Mucosa of gallbladder (tissue), 1 donor: Measurements from ENCODE around the gene GNAS. TPM values are rescaled to one million over a fixed set of nuclear protein-coding genes. Genes with fewer than 3 reads are reported as not detected.
"Not testable (repeated sequence)": the region's sequence is repeated elsewhere in the genome, so short reads cannot be mapped to it uniquely, and the experiment has no call there.

Source experiments
- DNase-seq: peaks from one replicate; pipeline ENCODE4 v3.0.0-alpha.2; 2020; ENCODE audit warnings: low spot score
- total RNA-seq: library from RNA; stranded (reverse); gene quantifications from one replicate; pipeline ENCODE4 v1.2.1, GENCODE V29; 2021
- donor health status: DM: no; HTN: no; CAD: no.

The GNAS gene
- total RNA-seq, 1 donor from 2014 or later = 801 TPM

DNA sequence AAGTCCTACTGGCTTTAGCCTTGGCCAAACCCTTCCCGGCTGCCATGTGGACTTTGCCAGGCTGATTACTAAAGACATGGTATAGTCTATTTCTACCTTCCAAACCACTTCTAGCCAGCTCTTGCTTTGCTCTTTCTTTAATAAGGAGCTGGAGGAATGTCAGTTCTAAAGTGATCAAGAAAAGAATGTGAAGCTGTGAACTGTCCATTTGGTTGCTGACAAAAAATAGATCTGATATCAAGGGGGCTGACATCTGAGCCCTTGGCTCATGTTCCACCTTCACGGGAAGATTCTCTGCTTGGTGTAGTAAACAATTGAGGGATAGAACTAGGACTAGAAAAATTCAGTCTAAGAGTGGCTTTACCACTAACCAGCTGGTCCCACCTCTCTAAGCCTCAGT lies 24.4 kb upstream of the GNAS start:
- DNase-seq = no peak

DNA sequence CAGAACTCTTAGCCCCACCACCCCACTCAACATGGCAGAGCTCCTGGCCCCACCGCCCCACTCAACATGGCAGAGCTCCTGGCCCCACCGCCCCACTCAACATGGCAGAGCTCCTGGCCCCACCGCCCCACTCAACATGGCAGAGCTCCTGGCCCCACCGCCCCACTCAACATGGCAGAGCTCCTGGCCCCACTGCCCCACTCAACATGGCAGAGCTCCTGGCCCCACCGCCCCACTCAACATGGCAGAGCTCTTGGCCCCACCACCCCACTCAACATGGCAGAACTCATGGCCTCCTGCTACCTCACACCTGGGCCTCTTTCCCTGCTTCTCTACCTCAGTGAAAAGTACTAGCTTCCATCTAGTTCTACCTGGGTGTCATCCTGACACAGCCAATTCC lies 23.7 kb upstream of the GNAS start:
- DNase-seq = not testable (repeated sequence)

DNA sequence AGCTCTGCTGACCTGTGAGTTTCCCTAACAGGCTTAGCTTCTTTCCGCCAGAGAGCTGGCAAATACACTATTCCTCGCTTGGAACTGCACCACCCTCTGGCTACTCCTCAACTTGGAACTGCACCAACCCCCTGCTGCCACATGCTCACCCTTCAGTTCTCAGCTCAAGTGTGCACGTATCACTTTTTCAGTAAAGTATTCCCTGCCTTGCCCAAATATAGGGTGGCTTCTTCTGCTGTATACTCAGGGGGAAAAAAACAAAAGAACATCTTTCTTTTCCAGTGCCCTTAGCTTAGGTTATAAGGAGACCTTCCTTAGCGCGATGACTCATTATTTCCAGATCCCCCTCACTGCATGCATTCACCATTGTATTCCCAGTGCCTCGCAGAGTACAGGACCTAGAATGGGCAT lies 23.0 kb upstream of the GNAS start:
- peak; percentile 31 for DNase-seq

DNA sequence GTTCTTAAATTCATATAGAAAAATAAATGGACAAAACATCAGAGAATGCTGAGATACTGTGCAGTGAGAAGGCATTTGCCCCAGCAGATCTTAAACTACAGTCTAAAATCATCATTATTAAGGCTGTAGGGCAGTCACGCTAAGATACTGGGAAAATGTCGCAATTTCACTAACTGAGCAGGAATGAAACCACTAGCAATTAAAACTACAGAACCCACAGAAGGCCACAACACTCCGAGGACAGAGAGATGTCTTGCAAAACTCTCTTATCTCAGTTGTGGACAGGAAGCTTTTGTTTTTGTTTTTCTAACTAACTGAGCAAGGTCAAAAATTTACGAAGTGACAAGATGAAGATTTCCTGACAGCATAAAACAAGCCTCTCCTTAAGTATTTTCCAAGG lies 20.1 kb upstream of the GNAS start:
- no peak for DNase-seq

DNA sequence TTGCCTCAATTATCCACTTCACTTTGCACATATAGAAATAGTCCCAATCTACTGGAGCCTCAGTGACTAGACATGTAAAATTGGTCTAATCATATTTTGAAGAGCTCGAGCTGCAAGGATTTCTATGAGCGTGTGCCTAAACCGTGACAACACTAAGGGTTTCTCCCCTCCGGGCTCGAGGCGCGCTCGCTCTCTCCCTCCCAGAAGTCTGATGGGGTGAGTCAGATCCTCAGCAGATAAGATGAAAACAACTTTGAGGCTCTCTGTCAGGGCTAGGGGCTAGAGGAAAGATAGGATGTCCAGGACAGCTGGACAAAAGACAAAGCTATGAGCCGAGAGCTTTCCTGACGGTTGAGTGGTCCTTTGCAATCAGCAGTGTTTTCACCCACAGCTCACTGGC lies 18.6 kb upstream of the GNAS start:
- no peak for DNase-seq

DNA sequence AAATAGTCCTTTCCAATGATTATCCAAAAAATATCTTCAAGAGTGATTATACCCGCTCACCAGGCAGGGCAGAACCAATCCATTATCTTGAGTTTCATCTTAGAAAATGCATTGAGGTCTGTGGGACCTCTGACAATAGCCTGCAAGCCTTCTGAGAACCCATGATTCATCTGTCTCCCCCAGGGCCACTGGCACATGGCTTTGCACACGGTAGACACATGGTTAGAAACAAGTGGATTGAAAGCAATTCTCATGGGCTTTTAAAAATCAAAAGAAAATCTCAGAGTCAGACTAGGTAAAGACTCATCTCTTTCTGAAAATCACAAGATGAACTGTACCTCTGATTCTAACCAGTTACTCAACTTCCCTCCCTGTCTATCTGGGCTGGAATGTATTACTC lies 17.3 kb upstream of the GNAS start:
- no peak for DNase-seq

DNA sequence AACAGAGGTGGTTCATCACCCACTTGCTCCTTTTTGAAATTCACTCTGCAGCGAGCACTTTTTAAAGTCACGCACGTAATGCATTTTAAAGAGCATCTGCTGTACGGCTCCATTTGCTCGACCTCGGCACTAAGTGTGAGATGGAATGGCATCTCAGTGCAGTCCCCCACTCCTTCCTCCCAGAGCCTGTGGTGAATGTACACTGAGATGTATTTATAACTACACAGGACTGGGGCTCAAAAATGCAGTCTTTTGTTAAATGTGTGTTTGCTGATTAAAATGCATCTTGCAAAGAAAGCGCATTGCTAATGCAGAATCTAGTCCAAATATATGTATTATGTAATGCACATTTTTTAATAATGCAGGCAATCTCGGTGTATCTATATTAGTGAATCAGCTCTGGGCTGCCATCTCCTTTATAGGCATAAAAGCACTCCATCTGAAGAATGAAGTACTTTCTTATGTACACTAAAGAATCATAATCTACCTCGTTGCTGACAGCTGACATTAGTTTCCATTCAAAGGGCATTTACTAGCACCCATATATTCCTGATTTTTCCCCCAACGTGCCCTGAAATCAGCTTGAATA lies 15.8 kb upstream of the GNAS start:
- no peak for DNase-seq

DNA sequence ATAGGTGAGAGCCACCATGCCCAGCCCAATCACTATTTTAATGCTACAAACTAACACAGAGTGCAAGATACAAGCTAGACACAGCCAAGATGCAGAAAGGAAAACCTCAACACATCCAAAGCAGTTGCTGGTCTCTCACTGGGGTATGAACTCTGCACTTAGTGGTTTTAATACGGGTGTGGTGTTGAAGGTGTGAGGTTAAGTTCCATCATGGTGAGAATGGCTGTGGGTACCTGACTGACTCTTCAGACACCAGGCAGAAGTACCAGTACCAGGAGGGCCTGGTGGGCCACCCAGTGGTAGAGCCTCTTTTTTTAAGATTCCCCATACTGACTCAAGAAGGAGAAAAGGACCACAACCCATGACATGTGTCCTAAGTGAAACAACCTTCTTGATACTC lies 14.8 kb upstream of the GNAS start:
- no peak for DNase-seq

DNA sequence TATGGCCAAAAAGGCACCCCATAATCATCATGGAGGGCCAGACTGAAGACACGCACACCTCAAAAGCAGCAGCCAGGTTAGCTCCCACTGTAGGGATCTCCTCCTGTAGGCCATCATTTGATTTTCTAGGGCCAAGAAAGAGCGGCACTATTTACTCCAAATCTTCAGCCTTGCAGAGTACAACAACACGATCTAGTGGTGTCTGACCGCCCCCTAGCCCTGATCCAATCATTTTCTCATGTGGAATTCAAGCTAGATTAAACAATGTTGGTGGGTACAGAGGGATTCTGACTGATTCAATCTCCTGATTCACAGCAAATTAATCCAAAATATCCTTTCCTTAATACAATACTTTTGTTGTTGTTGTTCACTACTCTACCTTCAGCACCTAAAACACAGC lies 14.3 kb upstream of the GNAS start:
- no peak for DNase-seq

DNA sequence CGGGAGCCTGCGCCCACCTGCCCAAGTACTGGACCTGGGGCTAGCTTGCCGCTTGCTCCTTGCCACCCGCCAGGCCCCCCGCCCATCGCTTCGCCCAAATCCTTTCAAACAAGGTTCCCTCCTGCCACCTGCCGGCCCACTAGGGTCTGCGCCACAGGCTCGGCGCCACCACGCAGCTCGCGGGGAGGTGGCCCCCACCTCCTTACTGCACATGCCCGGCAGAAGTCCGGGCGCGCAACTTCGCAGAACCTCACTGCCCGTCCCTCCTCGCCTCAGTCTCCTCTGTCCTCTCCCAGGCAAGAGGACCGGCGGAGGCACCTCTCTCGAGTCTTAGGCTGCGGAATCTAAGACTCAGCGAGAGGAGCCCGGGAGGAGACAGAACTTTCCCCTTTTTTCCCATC lies 13.0 kb upstream of the GNAS start:
- DNase-seq = no peak

DNA sequence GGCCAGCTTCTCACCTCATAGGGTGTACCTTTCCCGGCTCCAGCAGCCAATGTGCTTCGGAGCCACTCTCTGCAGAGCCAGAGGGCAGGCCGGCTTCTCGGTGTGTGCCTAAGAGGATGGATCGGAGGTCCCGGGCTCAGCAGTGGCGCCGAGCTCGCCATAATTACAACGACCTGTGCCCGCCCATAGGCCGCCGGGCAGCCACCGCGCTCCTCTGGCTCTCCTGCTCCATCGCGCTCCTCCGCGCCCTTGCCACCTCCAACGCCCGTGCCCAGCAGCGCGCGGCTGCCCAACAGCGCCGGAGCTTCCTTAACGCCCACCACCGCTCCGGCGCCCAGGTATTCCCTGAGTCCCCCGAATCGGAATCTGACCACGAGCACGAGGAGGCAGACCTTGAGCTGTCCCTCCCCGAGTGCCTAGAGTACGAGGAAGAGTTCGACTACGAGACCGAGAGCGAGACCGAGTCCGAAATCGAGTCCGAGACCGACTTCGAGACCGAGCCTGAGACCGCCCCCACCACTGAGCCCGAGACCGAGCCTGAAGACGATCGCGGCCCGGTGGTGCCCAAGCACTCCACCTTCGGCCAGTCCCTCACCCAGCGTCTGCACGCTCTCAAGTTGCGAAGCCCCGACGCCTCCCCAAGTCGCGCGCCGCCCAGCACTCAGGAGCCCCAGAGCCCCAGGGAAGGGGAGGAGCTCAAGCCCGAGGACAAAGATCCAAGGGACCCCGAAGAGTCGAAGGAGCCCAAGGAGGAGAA lies 12.3 kb upstream of the GNAS start:
- no peak for DNase-seq

DNA sequence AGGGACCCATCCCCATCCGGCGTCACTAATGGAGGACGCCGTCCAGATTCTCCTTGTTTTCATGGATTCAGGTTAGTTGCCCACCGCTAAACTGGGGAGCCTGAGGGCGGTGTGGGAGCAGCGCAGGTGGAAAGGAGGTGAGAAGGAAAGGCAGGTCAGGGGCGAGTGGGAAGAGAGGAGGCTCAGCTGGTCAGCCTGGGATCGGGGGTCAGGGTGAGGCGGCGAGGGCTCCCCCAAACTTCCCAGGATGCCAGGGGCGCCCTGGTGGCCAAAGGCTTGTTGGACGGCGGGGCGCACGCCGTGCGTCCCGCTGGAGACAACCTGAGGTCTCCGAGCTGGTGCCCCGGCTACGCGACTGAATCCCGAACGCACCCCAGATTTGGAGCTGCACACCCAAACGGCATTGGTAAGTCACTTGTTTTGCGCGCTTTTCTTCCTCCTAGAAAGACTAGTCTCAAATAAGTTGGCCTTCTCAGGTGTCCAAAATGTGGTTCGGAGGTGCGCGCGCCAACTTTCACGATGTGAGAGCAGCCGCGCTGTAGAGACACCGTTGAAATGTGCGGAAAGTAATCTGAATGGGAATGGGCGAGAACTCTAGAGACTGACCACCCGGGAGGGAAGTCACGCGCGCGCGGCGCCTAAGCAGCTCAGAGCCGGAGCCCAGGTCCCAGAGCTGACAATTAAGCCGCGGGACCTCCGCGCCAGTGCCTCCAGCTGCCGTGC lies 11.5 kb upstream of the GNAS start:
- DNase-seq = no peak

DNA sequence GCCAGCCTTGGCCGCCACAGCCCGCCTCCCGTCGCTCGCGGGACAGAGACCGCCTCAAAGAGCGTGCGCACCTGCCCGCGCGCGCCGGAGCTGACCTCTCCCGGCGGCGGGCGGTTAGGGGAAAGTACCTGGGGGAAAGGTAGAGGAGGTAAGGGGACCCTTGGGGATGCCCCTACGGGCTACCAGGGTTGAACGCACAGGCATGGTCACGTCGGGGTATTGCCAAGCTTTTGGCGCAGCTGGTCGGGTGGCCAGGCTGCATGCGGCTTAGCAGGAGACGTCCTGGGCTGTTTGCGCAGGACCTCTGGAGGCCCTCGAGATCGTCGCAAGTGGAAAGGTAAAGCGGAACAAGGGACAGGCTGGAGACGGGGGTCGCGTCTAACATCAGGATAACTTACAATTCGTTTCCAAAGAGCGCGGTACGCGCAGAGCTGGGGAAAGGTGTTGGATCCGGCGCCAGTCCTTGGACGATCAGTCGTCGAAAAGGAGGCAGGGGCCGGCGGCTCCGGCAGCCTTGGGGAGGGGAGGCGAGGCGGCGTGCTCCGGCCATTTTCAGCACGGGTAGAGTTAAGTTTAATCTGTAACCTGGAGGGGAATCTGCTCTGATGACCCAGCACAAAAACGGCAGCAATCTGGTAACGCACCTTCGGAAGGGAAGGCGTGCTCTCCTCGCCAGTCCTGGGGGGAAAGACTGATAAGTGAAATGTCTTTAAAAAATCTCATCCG lies 10.8 kb upstream of the GNAS start:
- no peak for DNase-seq

DNA sequence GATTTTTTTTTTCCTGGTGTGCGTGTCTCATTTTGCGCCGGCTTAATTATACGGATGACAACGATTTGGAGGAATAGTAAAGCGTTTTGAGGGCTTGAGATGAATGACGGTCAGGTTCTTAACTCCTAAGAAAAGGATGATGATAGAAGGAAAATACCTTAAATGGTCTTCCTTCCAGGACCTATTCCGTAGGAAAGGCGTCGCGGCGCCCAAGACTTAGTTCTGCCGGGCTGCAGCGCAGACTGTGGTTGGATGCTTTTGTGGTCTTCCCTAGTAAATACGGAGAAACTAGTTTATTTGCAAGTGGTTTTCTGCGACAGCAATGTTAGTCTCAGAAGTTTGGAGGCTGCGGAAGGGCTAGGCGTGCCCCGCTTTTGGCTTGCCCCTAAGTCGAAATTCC lies 10.2 kb upstream of the GNAS start:
- no peak for DNase-seq

DNA sequence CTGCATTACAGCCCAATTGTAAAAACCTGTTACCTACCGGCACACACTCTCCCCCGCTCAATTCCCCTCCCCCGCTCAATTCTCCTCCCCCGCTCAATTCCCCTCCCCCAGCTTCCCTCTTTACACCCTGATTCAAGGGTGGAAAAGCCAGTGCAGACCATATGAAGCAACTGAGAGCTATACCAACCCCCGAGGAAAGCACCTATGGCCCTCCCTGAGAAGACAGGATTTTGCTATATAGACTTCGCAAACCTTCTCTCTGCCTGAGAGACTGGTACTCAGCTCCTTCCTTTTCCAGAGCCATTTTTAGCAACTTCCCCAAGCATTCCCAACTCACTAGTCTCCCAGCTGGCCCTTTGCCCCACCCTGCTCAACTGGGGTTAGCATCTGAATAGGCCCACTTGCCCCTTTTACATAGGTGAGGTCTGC lies 9.4 kb upstream of the GNAS start:
- DNase-seq = no peak

DNA sequence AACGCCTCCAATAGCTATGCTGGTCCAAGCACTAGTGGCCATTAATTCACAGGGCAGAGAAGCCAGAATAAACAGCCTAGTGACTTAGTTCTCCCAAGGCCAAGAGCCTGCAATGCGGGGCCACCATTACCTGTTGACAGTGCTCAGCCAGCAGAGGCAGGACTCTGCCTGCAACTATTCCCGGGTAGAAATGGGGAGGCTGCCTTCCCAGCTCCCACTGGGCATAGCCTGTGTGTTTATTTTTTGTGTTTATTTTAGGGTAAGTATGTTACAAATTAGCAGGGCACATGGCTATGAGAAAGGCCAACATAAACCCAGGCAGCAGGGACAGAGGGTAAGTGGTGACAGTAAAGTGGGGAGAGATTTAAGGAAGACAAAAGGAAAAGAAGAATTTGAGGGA lies 6.8 kb upstream of the GNAS start:
- no peak for DNase-seq

DNA sequence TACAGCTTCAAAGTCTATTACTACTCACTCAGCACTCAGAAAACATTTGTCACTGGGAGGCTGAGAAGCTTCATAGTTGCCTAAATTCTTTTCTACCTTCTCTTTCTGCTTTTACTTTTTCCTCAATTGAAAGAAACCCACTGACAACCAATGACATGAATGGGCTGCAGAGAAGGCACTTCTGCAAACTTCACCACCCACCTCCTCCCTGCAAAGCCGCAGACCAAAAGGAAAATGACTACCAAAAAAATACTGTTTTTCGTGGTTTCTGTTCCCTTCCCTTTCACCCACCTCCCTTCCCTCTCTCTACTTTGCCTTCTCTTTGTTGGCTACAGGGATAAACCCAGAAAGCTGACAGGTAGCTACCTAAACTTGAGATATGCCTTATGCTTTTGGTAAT lies 5.1 kb upstream of the GNAS start:
- no peak for DNase-seq

DNA sequence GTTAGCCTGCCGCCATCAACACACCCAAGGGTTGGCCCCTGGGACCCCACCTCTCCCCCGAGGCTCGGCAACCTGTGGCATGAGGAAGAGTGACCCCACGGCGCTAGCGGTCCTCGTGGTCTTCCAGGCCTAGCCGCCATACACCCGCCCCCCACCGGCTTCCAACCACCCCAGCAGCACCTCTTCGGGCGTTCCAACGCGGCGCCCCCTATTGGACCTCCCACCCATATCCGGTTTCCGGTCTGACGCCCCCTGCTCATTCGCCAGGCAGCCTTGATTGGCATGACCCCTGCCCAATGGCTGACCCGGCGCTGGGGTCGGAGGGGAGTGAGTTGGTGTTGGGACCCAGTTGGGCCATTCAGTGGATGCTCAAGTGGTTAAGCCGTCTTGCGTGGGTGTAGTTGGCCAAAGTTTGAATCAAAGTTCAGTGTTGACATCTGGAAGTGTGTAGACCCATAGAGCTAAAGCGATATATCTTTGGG lies 1.8 kb upstream of the GNAS start, which contains the start of gene GNAS-AS1:
TSS of gene GNAS-AS1 (minus strand) at position 210 of the 482 bp plus-strand sequence.
- DNase-seq = peak; percentile 76

DNA sequence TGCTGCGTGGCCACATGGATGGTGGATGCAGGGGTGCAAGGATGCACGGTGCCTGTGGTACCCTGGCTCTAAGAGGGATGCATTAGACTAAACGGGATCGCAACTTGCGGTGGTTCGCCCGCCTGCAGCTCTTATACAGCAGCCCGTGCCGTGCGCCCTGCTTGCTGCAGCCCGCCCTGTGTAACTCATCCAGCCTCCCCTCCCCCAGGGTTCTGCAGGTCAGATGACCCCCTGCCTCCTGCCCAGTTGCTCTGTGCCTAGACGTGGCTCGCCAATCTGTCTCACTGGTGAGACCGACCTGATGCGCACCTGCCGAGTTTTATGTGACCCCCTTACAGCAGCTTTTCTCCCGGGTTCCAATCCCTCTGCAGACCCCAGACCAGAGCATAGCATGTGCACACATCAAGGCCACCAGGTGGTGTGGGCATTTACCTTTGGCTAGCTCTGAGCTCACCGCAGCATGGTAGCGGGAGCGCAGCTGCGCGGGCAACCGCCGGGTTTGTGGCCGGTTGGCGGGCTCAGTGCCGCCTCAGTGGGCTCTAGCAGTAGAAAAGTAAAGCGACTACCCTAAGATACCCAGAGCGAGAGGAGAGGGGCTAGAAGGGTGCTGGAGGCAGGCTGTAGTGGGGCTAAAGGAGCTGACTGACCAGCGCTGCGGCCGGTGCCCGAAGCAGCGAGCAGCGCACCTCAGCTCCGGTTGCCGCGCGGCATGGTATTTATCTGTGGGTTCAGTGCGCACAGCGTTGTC lies 1.1 kb upstream of the GNAS start:
- DNase-seq = no peak

DNA sequence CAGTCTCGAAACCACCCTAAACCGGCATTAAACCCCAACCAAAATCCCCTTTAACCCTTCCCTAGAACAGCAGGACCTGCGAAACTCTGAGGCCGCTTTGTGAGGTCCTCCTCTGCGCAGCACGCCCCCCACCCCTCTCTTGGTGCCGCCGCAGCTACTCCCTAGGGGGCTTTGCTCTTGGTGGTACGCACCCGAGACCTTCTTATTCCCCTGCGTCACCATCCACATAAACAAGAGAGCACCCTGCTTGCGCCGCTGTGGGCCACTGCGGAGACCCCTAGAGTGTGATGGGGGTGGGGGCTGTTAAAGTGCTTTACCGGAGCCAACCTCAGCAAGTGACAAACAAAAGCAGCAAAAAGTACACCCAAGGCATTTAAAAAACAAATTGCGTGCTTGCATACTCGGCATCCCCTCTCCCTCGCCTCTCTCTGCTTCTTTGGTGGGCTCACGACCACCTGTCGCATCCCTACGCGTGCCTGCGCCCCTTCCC lies 502 bp upstream of the GNAS start:
- DNase-seq = no peak

DNA sequence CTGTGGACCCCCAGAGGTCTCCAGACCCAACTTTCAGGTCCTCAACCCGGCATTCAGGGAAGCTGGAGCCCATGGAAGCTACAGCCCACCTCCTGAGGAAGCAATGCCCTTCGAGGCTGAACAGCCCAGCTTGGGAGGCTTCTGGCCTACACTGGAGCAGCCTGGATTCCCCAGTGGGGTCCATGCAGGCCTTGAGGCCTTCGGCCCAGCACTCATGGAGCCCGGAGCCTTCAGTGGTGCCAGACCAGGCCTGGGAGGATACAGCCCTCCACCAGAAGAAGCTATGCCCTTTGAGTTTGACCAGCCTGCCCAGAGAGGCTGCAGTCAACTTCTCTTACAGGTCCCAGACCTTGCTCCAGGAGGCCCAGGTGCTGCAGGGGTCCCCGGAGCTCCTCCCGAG lies 950 bp downstream of the GNAS start:
- no peak for DNase-seq
